Stomach (tissue), 9 donors: Measurements from ENCODE around the gene MACROH2A1. TPM values are rescaled to one million over a fixed set of nuclear protein-coding genes. Genes with fewer than 3 reads are reported as not detected.

ENCODE experiments used
- DNase-seq, 2 donors: peaks; one replicate each; pipeline versions ENCODE4 v3.0.0 to v3.0.0-alpha.2; 2013 to 2019
- H3K27ac ChIP-seq, 5 donors: fragments of 200-600 bp in 4 of 5; sonication (generic) in 4 of 5; one replicate each; pipeline ENCODE4 v1.5.1; 2013 to 2019; ENCODE audit warnings: mild to moderate bottlenecking in 1 of 5, moderate library complexity in 1 of 5
- H3K27me3 ChIP-seq, 3 donors: fragments of 200-600 bp; sonication (generic); one replicate each; pipeline ENCODE4 v1.5.1; 2017 to 2019; ENCODE audit warnings: mixed run types in 1 of 3
- H3K36me3 ChIP-seq, 4 donors: fragments of 200-600 bp; sonication (generic); 1 replicate in 3 of 4; 2 replicates in 1 of 4; pipeline ENCODE4 v1.5.1; 2016 to 2019
- H3K4me1 ChIP-seq, 4 donors: fragments of 200-600 bp; sonication (generic); one replicate each; pipeline ENCODE4 v1.5.1; 2016 to 2019
- H3K4me3 ChIP-seq, 4 donors: fragments of 200-600 bp; sonication (generic) in 3 of 4; one replicate each; pipeline ENCODE4 v1.5.1; 2016 to 2019; ENCODE audit warnings: mild to moderate bottlenecking in 1 of 4
- H3K9me3 ChIP-seq, 4 donors: fragments of 200-600 bp; sonication (generic); one replicate each; pipeline ENCODE4 v1.5.1; 2016 to 2019
- EP300 ChIP-seq: sonication (generic); formaldehyde crosslinking; IDR thresholded peaks from one replicate; pipeline ENCODE4 v1.6.1; 2017; ENCODE audit warnings: antibody characterized with exemption
- POLR2A ChIP-seq, 4 donors: fragments of 450-650 bp; IDR thresholded peaks; one replicate each; pipeline ENCODE4 v1.6.1; 2016; ENCODE audit warnings: antibody characterized with exemption in 4 of 4, control low read depth in 2 of 4, mild to moderate bottlenecking in 1 of 4, moderate library complexity in 1 of 4
- POLR2AphosphoS5 ChIP-seq, 3 donors: sonication (generic); formaldehyde crosslinking; IDR thresholded peaks; one replicate each; pipeline ENCODE4 v1.6.1; 2016; ENCODE audit warnings: antibody characterized with exemption in 3 of 3
- WGBS, 5 donors: extraction: QIAGEN DNeasy Blood & Tissue Kit in 3 of 5; methylation state at CpG; one replicate each; pipeline versions ENCODE4 v1.1.5 to v1.1.7; 2013 to 2018; 5-methylcytosine and 5-hydroxymethylcytosine counted together
- intact Hi-C: fragments of 100-400 bp; cut with DNase I; formaldehyde crosslinking; loops from one replicate; pipeline ENCODE4 v1.15.1; 2023; ENCODE audit warnings: low total_unique reads
- polyA plus RNA-seq, 3 donors: library from polyadenylated mRNA; stranded (reverse); fragments of 200-250 nt; gene quantifications; one replicate each; pipeline ENCODE4 v1.2.3, GENCODE V29; 2013
- total RNA-seq, 5 donors: library from RNA; depleted of rRNA; stranded (reverse); fragments of >200 nt; gene quantifications; one replicate each; pipeline versions ENCODE4 v1.1.0 to v1.2.3, GENCODE V29; 2014 to 2016
- TF ChIP-seq, protein P1 (sequence below), 7 experiments: fragments of 450-650 bp in 4 of 7; fragments of 200-600 bp in 3 of 7; sonication (generic) in 3 of 7; IDR thresholded peaks; one replicate each; pipeline ENCODE4 v1.5.1; 2016 to 2019; ENCODE audit warnings: antibody characterized with exemption in 7 of 7, control low read depth in 2 of 7, mild to moderate bottlenecking in 1 of 7
- donor health status: healthy with polysubstance abuse.
- donor health status: Bipolar disorder and iron deficiency.
- donor health status: healthy.

MACROH2A1 gene
- total and polyA plus RNA-seq, 8 donors: 77.1 to 206 (median 150) TPM

DNA sequence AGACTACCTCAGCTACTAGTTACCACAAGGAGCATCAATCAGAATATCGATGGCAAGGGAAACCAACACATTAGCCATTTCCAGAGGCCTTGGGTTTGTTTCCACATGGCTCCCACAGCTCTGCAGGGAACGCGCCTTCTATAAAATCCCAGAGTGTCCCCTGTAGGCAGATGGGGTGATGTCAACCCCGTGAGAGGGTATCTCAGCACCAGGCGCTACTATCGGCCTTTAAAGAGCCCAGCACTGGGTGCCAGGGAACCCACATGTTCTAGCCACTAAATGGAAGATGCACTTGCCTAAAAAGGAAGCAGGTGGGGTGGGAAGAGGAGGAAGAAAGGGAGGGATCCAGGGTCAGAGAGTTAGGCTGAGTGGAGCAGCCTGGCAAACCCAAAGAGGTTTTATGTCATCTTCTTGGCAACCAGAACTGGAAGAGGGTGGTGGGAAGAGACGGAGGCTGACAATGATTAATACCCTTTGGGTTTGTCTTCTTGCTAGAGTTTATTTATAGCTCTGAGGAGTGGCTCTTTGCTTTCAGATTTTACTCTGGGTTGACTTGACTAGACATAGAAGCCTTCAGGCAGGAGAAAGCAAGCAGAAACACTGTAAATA, 19.9 kb downstream of the MACROH2A1 start:
- WGBS, 5 donors: 70 to 87% (median 80%) methylated on average over 7 of the region's 7 CpGs
- Histone ChIP-seq H3K4me1 (peaks cover 19 to 65% (median 44%) of the 10 kb centered on the region in 4 donors), H3K27ac (no peak overlapping the region), H3K9me3 (no peaks in the 10 kb centered on the region), H3K36me3 (peaks cover 27 to 96% (median 86%) of the 10 kb centered on the region in 4 donors), H3K4me3 (no peak overlapping the region), H3K27me3 (no peaks in the 10 kb centered on the region)
- intact Hi-C loops: no loop called here
- peak in 1 of 2 donors; percentile 53 for DNase-seq
- TF ChIP-seq EP300 (no peak), POLR2A (IDR thresholded peaks at IDR 0.05) (no peak), POLR2AphosphoS5 (IDR thresholded peaks at IDR 0.05) (no peak)
- TF ChIP-seq, protein P1, sequence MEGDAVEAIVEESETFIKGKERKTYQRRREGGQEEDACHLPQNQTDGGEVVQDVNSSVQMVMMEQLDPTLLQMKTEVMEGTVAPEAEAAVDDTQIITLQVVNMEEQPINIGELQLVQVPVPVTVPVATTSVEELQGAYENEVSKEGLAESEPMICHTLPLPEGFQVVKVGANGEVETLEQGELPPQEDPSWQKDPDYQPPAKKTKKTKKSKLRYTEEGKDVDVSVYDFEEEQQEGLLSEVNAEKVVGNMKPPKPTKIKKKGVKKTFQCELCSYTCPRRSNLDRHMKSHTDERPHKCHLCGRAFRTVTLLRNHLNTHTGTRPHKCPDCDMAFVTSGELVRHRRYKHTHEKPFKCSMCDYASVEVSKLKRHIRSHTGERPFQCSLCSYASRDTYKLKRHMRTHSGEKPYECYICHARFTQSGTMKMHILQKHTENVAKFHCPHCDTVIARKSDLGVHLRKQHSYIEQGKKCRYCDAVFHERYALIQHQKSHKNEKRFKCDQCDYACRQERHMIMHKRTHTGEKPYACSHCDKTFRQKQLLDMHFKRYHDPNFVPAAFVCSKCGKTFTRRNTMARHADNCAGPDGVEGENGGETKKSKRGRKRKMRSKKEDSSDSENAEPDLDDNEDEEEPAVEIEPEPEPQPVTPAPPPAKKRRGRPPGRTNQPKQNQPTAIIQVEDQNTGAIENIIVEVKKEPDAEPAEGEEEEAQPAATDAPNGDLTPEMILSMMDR (IDR thresholded peaks at IDR 0.05): no peak

DNA sequence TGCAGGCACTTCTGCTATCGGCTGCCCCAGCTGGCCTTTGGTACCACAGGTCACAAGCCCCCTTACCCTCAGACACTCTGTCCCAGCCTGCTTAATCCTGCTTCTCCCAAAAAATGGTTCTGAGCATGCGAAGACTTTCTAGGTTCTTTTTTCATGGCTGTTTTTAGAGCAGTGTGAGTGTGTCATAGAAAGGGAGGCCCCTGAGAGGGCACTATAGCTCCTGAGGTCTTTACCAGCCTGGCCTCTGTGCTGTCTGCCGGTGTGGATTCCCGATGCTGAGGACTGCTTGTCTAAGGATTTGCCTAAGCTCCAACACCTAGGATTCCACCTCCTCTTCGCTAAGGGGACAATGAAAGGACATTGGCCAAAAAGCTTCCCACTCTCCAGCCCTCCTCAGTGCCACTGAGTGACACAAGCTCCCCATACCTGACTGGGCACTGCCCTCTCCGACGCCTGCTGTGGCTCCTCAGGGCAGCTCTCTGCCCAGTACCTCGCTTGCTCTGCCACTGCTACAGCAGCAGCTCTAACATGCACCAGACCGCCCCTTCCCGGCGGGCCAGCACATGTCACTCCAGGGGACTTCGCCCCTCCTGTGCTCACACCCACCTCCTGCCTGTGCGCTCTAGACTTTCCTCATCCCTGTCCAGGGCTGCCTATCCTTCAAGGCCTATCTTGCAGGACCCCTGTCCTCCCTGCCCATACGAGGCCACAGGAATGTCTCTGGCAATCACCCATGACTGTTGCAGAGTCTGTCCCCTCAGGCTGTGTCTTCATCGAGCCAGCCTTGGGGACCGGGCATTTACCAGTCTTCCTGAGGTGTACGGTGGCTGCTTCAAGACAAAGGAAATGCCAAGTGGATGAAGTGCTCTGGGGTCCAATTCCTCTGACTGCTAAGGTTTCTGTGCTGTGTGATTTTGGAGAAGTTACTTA, 21.0 kb downstream of the MACROH2A1 start:
- no peaks in the 10 kb centered on the region for H3K9me3 ChIP-seq
- intact Hi-C loops: no loop called here
- peaks cover 23 to 76% (median 53%) of the 10 kb centered on the region in 4 donors for H3K4me1 ChIP-seq
- 66 to 77% (median 76%) methylated on average over 17 of the region's 17 CpGs for WGBS, 5 donors
- H3K36me3 ChIP-seq: peaks cover 24 to 96% (median 78%) of the 10 kb centered on the region in 4 donors
- peak overlapping the region in 2 of 5 donors; percentile 10 to 44 for H3K27ac ChIP-seq
- no peaks in the 10 kb centered on the region for H3K27me3 ChIP-seq
- no peak overlapping the region for H3K4me3 ChIP-seq
- peak in 1 of 2 donors; percentile 50 for DNase-seq
- TF ChIP-seq POLR2AphosphoS5 (IDR thresholded peaks at IDR 0.05): no peak
- TF ChIP-seq, protein P1 (IDR thresholded peaks at IDR 0.05): no peak
- no peak for TF ChIP-seq EP300
- TF ChIP-seq POLR2A (IDR thresholded peaks at IDR 0.05): no peak

DNA sequence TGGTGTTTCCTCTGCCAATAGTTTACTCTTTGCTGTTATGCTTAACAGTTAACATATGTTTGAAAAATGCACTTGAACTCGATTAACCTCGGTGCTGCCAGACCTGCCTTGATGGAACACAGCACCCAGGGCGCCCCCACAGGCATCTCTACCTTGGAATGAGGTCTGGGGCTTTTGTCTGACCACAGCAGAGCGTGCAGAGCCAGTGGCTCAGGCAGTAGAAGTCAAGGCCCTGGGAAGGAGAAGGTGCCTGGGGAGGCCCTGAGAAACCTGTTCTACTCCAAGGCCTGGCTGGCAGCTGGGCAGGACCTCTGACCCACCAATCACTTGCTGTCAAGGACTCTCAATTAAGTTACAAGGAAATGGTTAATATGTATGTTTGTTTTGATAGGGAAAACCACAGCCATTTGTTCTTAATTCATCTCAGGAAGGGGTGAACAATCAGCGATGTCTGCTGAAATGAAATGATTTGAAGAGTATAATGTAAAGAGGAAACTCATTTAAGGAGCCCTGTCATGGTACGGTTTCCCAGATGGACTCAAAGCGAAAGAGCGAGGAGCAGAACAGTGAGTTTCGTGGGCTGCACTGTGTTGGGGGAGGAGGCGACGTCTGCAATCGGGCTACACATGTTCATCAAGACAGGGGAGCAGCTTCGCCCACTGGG, 21.9 kb downstream of the MACROH2A1 start:
- 37 to 47% (median 43%) methylated on average over 13 of the region's 13 CpGs for WGBS, 5 donors
- TF ChIP-seq POLR2AphosphoS5 (IDR thresholded peaks at IDR 0.05): no peak
- TF ChIP-seq, protein P1 (IDR thresholded peaks at IDR 0.05): no peak
- TF ChIP-seq EP300: no peak
- TF ChIP-seq POLR2A (IDR thresholded peaks at IDR 0.05): no peak
- DNase-seq: peak; percentile 43 to 79
- Histone ChIP-seq H3K4me1 (peaks cover 33 to 85% (median 60%) of the 10 kb centered on the region in 4 donors), H3K27ac (peak overlapping the region in 2 of 5 donors; percentile 10 to 44), H3K9me3 (no peaks in the 10 kb centered on the region), H3K36me3 (peaks cover 23 to 88% (median 74%) of the 10 kb centered on the region in 4 donors), H3K4me3 (no peak overlapping the region), H3K27me3 (no peaks in the 10 kb centered on the region)
- intact Hi-C loops: no loop called here
